GM06990 (cell line): ENCODE results near the gene CACNA1C.

Source experiments
- DNase-seq: peaks from one replicate; pipeline ENCODE4 v3.0.0-alpha.2; 2011; ENCODE audit not compliant: insufficient read length; ENCODE audit errors: extremely low read depth
- H3K27me3 ChIP-seq: replicated peaks from 2 replicates; pipeline ENCODE4 v1.6.0; 2011; ENCODE audit warnings: low read length; ENCODE audit not compliant: control insufficient read depth, insufficient read depth
- H3K36me3 ChIP-seq: 2 replicates; pipeline ENCODE4 v1.5.1; 2011; ENCODE audit warnings: low read length; ENCODE audit not compliant: control insufficient read depth, insufficient read depth
- H3K4me3 ChIP-seq: replicated peaks from 2 replicates; pipeline ENCODE4 v1.5.1; 2011; ENCODE audit warnings: low read depth, mild to moderate bottlenecking, control low read depth, low read length
- TF ChIP-seq, protein P1 (sequence below): IDR thresholded peaks from 2 replicates; pipeline ENCODE4 v1.5.1; 2011; ENCODE audit warnings: low read length, control low read depth, mild to moderate bottlenecking, inconsistent platforms; ENCODE audit not compliant: insufficient read depth, poor library complexity, severe bottlenecking

The CACNA1C gene

DNA sequence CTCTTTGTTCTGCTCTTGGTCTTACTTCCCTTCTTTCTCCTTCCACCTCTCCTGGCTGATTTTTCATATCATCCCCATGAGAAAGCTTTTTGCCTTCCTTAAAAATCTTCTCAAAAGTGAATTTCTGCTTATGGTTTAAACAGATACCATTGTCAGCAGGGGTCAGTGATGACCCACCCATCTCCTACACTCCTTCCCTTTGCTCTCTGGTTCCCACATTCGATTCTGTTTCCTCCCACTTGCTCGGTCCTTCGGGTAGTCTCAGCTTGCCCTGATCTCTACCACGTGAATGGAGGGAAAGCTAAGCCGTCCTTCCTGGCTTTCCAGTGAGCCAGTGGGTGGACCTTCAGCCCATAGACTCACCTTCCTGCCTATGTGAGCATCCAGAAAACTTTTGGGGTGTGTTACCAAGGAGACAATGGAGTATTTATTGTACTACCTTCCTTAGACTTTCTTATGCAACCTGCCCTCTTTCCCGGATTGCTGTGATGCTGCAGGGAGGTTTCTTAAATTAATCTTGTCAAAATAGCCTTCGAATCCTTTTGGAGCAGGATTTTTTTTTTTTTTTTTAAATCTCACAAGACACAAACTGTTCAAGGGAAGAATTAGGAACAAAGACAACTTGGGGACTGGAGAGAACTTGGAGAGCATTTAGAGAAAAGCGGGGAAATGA, 306.3 kb downstream of the CACNA1C start:
- H3K27me3 ChIP-seq, result peaks cover 2% of the 10 kb centered on the region; the same call in 1 of the 2 replicates
- TF ChIP-seq, protein P1, sequence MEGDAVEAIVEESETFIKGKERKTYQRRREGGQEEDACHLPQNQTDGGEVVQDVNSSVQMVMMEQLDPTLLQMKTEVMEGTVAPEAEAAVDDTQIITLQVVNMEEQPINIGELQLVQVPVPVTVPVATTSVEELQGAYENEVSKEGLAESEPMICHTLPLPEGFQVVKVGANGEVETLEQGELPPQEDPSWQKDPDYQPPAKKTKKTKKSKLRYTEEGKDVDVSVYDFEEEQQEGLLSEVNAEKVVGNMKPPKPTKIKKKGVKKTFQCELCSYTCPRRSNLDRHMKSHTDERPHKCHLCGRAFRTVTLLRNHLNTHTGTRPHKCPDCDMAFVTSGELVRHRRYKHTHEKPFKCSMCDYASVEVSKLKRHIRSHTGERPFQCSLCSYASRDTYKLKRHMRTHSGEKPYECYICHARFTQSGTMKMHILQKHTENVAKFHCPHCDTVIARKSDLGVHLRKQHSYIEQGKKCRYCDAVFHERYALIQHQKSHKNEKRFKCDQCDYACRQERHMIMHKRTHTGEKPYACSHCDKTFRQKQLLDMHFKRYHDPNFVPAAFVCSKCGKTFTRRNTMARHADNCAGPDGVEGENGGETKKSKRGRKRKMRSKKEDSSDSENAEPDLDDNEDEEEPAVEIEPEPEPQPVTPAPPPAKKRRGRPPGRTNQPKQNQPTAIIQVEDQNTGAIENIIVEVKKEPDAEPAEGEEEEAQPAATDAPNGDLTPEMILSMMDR, result no peak
- no peak overlapping the region for H3K4me3 ChIP-seq
- H3K36me3 ChIP-seq, result no peaks in the 10 kb centered on the region
- no peak for DNase-seq

DNA sequence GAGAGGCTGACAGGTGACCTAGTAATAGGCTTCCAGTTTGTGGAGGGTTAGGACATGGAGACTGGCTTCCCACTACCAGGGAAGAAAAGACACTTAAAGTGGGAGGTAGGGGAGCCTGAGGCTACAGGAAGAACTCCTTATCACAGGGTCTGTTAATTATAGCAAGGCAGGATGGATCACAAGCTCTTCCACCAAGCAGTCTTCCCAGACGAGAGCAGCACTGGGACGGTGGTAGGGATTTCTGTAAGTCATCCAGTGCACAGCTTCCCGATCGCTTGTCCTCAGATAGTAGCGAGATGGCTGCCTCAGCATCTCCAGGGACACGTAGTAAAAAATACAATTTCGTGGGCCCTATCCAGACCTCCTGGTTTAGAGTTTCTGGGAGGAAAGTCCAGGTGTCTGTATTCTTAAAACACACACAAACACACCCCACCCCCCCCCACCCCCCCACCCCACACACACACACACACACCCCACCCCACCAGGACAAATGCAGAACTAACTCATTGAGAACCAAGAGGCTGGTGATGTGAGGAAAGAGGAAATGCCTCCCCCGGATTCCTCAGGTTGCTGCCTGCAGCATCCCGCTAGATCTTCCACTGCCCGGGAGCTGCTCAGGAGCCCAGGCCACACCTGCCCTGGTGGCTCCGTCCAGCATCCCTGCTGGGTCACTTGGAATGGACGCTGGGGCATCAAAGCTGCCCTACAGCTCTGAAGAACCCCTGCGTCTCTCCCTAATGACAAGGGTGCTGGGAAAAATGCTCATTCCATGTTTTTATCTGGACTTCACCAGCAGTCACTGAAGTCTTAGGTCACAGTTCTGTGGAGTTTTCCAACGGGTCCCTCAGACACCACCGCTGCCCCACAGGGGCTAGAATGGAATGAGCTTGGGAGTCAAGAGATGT, 307.2 kb downstream of the CACNA1C start:
- Histone ChIP-seq H3K36me3 (no peaks in the 10 kb centered on the region), H3K4me3 (no peak overlapping the region), H3K27me3 (no peaks in the 10 kb centered on the region)
- DNase-seq, result no peak
- TF ChIP-seq, protein P1, result no peak

DNA sequence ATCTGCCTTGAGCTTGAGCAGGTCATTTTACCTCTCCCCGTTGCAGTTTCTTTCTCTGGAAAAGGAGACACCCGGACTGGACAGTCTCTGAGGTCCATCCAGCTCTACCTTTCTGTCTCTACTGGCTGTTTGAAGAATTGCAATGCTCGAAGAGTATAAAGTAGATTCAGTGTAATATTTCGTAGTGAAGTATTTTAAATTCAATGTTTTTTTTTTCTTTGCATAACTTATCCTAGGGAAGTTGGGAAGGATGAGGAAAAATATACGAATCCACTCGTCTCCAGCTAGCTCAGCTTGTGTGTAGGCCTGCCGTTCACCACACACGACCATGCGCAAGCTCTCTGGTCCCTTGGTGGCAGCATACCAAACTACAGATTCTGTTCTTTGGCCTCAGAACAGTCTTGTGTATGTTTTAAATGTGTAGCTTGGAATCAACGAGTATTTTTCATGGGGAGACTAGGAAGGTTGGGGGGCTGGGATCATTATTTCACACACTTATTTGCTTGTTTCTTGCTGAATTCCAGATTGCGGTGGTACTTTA, 307.9 kb downstream of the CACNA1C start:
- no peaks in the 10 kb centered on the region for H3K27me3 ChIP-seq
- TF ChIP-seq, protein P1, result no peak
- DNase-seq, result no peak
- no peaks in the 10 kb centered on the region for H3K36me3 ChIP-seq
- no peak overlapping the region for H3K4me3 ChIP-seq

DNA sequence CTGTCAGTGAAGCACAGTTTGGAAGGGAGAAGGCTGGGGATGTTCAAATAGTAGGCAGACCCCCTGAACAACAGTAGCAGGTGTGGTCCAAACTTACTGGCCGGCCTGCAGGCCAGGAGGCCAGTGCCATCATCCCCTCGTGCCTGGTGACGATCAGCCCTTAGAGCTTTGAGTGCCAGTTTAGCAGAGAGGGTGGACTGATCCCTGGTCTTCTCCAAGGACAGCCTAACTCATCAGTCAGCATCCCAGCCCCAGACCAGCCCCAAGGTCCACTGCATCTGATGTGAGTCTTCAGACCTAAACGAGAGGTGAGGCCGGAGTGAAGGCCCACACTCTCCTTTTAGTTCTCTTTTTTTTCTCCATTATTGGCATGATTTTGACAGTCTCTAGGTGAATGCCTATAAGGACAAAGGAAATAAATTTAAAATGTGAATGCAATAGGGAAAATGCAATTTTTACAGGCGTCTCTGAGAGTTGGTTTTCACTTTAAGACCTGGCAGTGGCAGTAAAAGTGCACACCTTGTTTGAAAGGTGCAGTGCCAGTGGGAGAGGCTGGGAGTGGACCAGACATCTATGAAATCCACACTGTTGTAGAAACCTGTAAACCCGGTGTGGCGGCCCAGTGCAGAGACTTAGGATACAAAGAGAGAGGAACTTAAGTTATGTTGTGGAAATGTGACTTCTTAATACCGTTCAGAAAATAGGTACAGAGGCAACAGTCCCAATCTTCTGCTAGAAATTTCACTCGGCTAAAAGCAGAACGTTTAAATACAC, 311.2 kb downstream of the CACNA1C start:
- H3K4me3 ChIP-seq, result no peak overlapping the region
- no peaks in the 10 kb centered on the region for H3K27me3 ChIP-seq
- TF ChIP-seq, protein P1, result no peak
- no peak for DNase-seq
- no peaks in the 10 kb centered on the region for H3K36me3 ChIP-seq

DNA sequence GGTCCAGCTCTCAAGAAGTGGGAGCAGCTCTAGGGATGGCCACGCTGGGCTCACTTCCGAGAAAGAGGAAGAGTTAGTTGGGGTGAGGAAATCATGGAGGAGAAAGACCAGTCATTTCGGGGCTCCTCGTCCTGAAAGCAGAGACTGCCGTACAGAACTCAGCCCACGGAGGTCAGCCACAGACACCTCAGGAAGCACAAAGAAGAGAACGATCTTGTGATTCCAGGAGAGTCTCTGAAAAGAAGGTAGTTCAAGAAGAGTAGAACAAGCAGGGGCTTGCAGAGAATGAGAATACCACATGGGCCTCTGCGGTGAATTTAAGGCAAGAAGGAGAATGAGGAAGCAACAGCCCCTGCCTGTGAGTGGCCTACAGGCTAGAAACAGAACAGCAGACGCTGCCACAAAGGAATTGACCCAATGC, 311.9 kb downstream of the CACNA1C start:
- Histone ChIP-seq H3K36me3 (no peaks in the 10 kb centered on the region), H3K4me3 (no peak overlapping the region), H3K27me3 (no peaks in the 10 kb centered on the region)
- DNase-seq, result no peak
- TF ChIP-seq, protein P1, result no peak
